CD4-positive, alpha-beta T cell (primary cell): ENCODE results near the gene UBAC2. TPM values are rescaled to one million over a fixed set of nuclear protein-coding genes. Genes with fewer than 3 reads are reported as not detected.
A peak's percentile ranks its signal among the peaks of the same experiment; 100 is the strongest.

ENCODE experiments used
- ATAC-seq: fragments of 200-7000 bp; cut with Tn5 transposase; one replicate; pipeline ENCODE4 v1.10.0; 2022; ENCODE audit warnings: mild to moderate bottlenecking; ENCODE audit not compliant: poor library complexity
- CTCF ChIA-PET: fragments of 350-600 bp; sonication (Branson Sonifier 250); formaldehyde crosslinking; loops from one replicate; lab custom pipeline; 2021; ENCODE audit warnings: antibody characterized with exemption, inconsistent platforms; lab: Charles Lee
- POLR2A ChIA-PET: fragments of 350-600 bp; sonication (Branson Sonifier 250); formaldehyde crosslinking; loops from one replicate; lab custom pipeline; 2021; ENCODE audit warnings: antibody characterized with exemption, inconsistent platforms; lab: Charles Lee
- DNase-seq, 14 experiments: peaks; one replicate each; pipeline ENCODE4 v3.0.0-alpha.2; 2013 to 2020; ENCODE audit warnings: mixed read lengths in 2 of 14
- H3K27ac ChIP-seq, 2 donors: one replicate each; pipeline versions ENCODE4 v1.5.1 to v1.7.0; 2013; ENCODE audit warnings: low read length in 2 of 2, low read depth in 1 of 2, mild to moderate bottlenecking in 1 of 2
- H3K27me3 ChIP-seq, 2 experiments: 1 replicate in 1 of 2; 2 replicates in 1 of 2; pipeline versions ENCODE4 v1.6.1 to v1.7.0; 2013; ENCODE audit warnings: low read length in 2 of 2, control low read depth in 1 of 2, mild to moderate bottlenecking in 1 of 2, moderate library complexity in 1 of 2; ENCODE audit not compliant: insufficient read depth in 2 of 2, control insufficient read depth in 1 of 2
- H3K36me3 ChIP-seq: one replicate; pipeline ENCODE4 v1.6.1; 2013; ENCODE audit warnings: low read length, control low read depth; ENCODE audit not compliant: insufficient read depth
- H3K4me1 ChIP-seq: one replicate; pipeline ENCODE4 v1.6.1; 2013; ENCODE audit warnings: low read length, control low read depth; ENCODE audit not compliant: insufficient read depth
- H3K4me3 ChIP-seq: one replicate; pipeline ENCODE4 v1.5.1; 2013; ENCODE audit warnings: mild to moderate bottlenecking, low read length, moderate library complexity
- H3K9me3 ChIP-seq, 2 experiments: 1 replicate in 1 of 2; 2 replicates in 1 of 2; pipeline versions ENCODE4 v1.6.1 to v1.7.0; 2013; ENCODE audit warnings: low read length in 2 of 2, mild to moderate bottlenecking in 2 of 2, control low read depth in 1 of 2, moderate library complexity in 1 of 2; ENCODE audit not compliant: control insufficient read depth in 1 of 2, insufficient read depth in 1 of 2
- H3K27ac Mint-ChIP-seq: one replicate; pipeline ENCODE4 v1.8.0; 2020; ENCODE audit warnings: mixed read lengths
- H3K27me3 Mint-ChIP-seq: one replicate; pipeline ENCODE4 v1.8.0; 2021; ENCODE audit warnings: mixed read lengths
- H3K36me3 Mint-ChIP-seq: one replicate; pipeline ENCODE4 v1.8.0; 2021; ENCODE audit warnings: low read depth, mixed read lengths
- H3K4me1 Mint-ChIP-seq: one replicate; pipeline ENCODE4 v1.8.0; 2021; ENCODE audit warnings: low read depth, mixed read lengths
- H3K4me3 Mint-ChIP-seq: one replicate; pipeline ENCODE4 v1.8.0; 2020; ENCODE audit warnings: mild to moderate bottlenecking, mixed read lengths
- H3K9me3 Mint-ChIP-seq: one replicate; pipeline ENCODE4 v1.8.0; 2020; ENCODE audit warnings: mixed read lengths
- intact Hi-C, 2 experiments: fragments of 100-400 bp; cut with DNase I in 1 of 2; cut with micrococcal nuclease in 1 of 2; formaldehyde crosslinking; loops; one replicate each; pipeline versions ENCODE4 v1.15.1 to v1.9.0; 2023 to 2025; cut with DNase I, micrococcal nuclease
- total RNA-seq, 174 experiments: library from RNA in 2 of 174; stranded (reverse) in 2 of 174; gene quantifications; one replicate each; pipeline ENCODE4 v1.2.3 and lab custom pipeline; 2021 to 2026
- TF ChIP-seq, protein P1 (sequence below): fragments of 200-600 bp; IDR thresholded peaks from one replicate; pipeline ENCODE4 v1.8.0; 2022; ENCODE audit warnings: antibody characterized with exemption, mild to moderate bottlenecking

Gene UBAC2
- total RNA-seq, 2 experiments from 2014 or later = 59.8 to 67.4 TPM

DNA sequence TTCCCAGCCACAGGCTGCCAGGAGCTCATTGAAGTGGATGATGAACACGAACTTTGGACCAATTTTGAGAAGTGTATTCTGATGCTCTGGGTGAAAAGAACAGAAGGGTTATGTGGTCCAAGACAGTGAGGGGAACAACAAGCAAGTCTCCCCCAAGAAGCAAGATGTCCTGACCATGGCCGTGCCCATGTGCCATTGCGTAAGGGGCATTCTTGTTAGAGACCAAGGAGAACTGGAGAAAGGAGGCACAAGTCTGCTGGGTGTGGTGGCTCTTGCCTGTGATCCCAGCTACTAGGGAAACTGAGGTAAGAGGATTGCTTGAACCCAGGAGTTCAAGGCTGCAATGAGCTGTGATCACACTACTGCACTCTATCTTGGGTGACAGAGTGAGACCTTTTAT lies 27.0 kb upstream of the UBAC2 start:
- DNase-seq = no peak
- intact Hi-C loops = no loop called here
- ATAC-seq = no peak
- Mint-ChIP-seq H3K36me3 (no peaks in the 10 kb centered on the region), H3K4me1 (peaks cover 18% of the 10 kb centered on the region), H3K27me3 (no peaks in the 10 kb centered on the region), H3K27ac (no peak overlapping the region), H3K9me3 (no peaks in the 10 kb centered on the region), H3K4me3 (no peak overlapping the region)
- TF ChIP-seq, protein P1, sequence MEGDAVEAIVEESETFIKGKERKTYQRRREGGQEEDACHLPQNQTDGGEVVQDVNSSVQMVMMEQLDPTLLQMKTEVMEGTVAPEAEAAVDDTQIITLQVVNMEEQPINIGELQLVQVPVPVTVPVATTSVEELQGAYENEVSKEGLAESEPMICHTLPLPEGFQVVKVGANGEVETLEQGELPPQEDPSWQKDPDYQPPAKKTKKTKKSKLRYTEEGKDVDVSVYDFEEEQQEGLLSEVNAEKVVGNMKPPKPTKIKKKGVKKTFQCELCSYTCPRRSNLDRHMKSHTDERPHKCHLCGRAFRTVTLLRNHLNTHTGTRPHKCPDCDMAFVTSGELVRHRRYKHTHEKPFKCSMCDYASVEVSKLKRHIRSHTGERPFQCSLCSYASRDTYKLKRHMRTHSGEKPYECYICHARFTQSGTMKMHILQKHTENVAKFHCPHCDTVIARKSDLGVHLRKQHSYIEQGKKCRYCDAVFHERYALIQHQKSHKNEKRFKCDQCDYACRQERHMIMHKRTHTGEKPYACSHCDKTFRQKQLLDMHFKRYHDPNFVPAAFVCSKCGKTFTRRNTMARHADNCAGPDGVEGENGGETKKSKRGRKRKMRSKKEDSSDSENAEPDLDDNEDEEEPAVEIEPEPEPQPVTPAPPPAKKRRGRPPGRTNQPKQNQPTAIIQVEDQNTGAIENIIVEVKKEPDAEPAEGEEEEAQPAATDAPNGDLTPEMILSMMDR = no peak
- POLR2A ChIA-PET = interaction anchor here (0.8 kb wide), 1 partner anchor 27 kb away, joined by 3 read pairs; the partner anchor contains the start of gene UBAC2
- no peak overlapping the region for H3K4me3 ChIP-seq
- no peaks in the 10 kb centered on the region for H3K36me3 ChIP-seq
- H3K27me3 ChIP-seq = no peaks in the 10 kb centered on the region
- H3K9me3 ChIP-seq = no peaks in the 10 kb centered on the region
- peaks cover 22% of the 10 kb centered on the region for H3K4me1 ChIP-seq
- CTCF ChIA-PET = interaction anchor here (1.0 to 5.6 kb wide), 3 partner anchors 93 to 263 kb away, joined by 3 to 150 read pairs (median 3); no protein-coding TSS in a partner anchor
- H3K27ac ChIP-seq = no peak overlapping the region

DNA sequence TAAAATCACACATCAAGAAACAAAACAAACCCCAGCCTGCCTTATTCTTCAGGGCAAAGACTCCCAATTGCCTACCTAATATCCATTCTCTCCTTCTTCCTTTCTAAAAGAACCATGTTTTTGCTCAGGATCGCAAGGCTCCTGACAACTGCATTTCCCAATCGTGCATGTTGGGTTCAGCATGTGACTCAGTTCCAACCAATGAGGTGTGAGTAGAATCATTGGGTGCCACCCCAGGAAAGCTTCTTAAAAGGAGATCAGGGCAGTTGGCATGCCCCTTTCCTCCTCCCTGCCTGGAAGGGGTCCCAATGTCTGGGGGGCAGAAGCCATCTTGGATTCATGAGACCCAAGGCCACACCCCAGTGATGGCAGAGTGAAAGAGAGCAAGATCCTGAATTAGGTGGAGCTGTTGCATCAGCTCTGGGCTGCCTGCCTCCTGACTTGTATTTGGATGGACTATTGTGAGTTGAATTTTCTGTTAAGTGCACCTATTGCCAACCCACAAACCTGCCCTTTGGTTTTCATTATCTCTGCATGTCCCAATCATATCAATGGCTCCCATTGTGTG lies 26.0 kb upstream of the UBAC2 start:
- Histone ChIP-seq H3K27me3 (no peaks in the 10 kb centered on the region), H3K4me1 (peaks cover 32% of the 10 kb centered on the region), H3K36me3 (no peaks in the 10 kb centered on the region), H3K4me3 (no peak overlapping the region), H3K27ac (no peak overlapping the region), H3K9me3 (no peaks in the 10 kb centered on the region)
- no peaks in the 10 kb centered on the region for H3K27me3 Mint-ChIP-seq
- no peak overlapping the region for H3K27ac Mint-ChIP-seq
- no peak overlapping the region for H3K4me3 Mint-ChIP-seq
- intact Hi-C loops = loop anchor here in 1 of 2 experiments (1.0 to 5.0 kb wide), 5 partner anchors 147 to 438 kb away; partner anchors contain the start of gene TM9SF2
- ChIA-PET CTCF (interaction anchor here (1.3 to 5.6 kb wide), 2 partner anchors 92 to 262 kb away, joined by 3 to 150 read pairs; no protein-coding TSS in a partner anchor), POLR2A (no interaction called here)
- ATAC-seq (no peak), DNase-seq (no peak)
- H3K36me3 Mint-ChIP-seq = no peaks in the 10 kb centered on the region
- TF ChIP-seq, protein P1 = no peak
- peaks cover 29% of the 10 kb centered on the region for H3K4me1 Mint-ChIP-seq
- H3K9me3 Mint-ChIP-seq = no peaks in the 10 kb centered on the region

GRCh38 chr13:99176309-99177276 lies 24.1 kb upstream of the UBAC2 start:
- intact Hi-C loops = loop anchor here (1.0 to 5.0 kb wide), 7 partner anchors 20 to 436 kb away; partner anchors contain the start of gene TM9SF2 (in 1 of the 2)
- Histone ChIP-seq H3K27me3 (no peaks in the 10 kb centered on the region), H3K9me3 (no peaks in the 10 kb centered on the region), H3K4me3 (peak overlapping the region; percentile 16), H3K27ac (no peak overlapping the region), H3K4me1 (peaks cover 41% of the 10 kb centered on the region), H3K36me3 (no peaks in the 10 kb centered on the region)
- Mint-ChIP-seq H3K36me3 (no peaks in the 10 kb centered on the region), H3K9me3 (no peaks in the 10 kb centered on the region), H3K4me3 (peak overlapping the region; percentile 42), H3K4me1 (peaks cover 40% of the 10 kb centered on the region), H3K27ac (peak overlapping the region; percentile 76), H3K27me3 (no peaks in the 10 kb centered on the region)
- ATAC-seq (peak; percentile 93), DNase-seq (peak; percentile 64 to 89 (median 74))
- ChIA-PET POLR2A (interaction anchor here (0.7 to 1.9 kb wide), 11 partner anchors 24 to 258 kb away, joined by 3 to 9 read pairs (median 4); partner anchors contain the start of genes GPR18 and UBAC2), CTCF (interaction anchor here (0.5 to 5.6 kb wide), 47 partner anchors 9 to 429 kb away, joined by 3 to 150 read pairs (median 4); partner anchors contain the start of genes CLYBL, GPR18, GPR183 and UBAC2)
- TF ChIP-seq, protein P1 = peak; percentile 94
